Upper lobe of left lung (tissue), 6 donors: ENCODE data around the gene RNF26. TPM values are rescaled to one million over a fixed set of nuclear protein-coding genes. Genes with fewer than 3 reads are reported as not detected.
A peak's percentile ranks its signal among the peaks of the same experiment; 100 is the strongest.

Experiments used
- ATAC-seq, 2 donors: fragments of 200-7000 bp; cut with Tn5 transposase; one replicate each; pipeline ENCODE4 v1.9.1; 2022; ENCODE audit warnings: mild to moderate bottlenecking in 2 of 2, moderate library complexity in 2 of 2; ENCODE audit not compliant: low FRiP score in 2 of 2
- DNase-seq, 2 donors: peaks; one replicate each; pipeline ENCODE4 v3.0.0-alpha.2; 2019 to 2020
- H3K27ac ChIP-seq, 4 donors: fragments of 200-600 bp; sonication (generic); one replicate each; pipeline ENCODE4 v1.5.1; 2016 to 2019
- H3K27me3 ChIP-seq, 4 donors: fragments of 200-600 bp; sonication (generic); one replicate each; pipeline ENCODE4 v1.5.1; 2017 to 2019
- H3K36me3 ChIP-seq, 4 donors: fragments of 200-600 bp; sonication (generic); one replicate each; pipeline ENCODE4 v1.5.1; 2016 to 2019
- H3K4me1 ChIP-seq, 4 donors: fragments of 200-600 bp; sonication (generic); one replicate each; pipeline ENCODE4 v1.5.1; 2018 to 2019
- H3K4me3 ChIP-seq, 4 donors: fragments of 200-600 bp; sonication (generic); one replicate each; pipeline ENCODE4 v1.5.1; 2017 to 2019; ENCODE audit warnings: mild to moderate bottlenecking in 2 of 4, moderate library complexity in 1 of 4
- H3K9me3 ChIP-seq, 4 donors: fragments of 200-600 bp; sonication (generic); one replicate each; pipeline ENCODE4 v1.5.1; 2018 to 2019
- CTCF ChIP-seq, 6 experiments: fragments of 450-650 bp in 4 of 6; fragments of 200-600 bp in 2 of 6; sonication (generic) in 2 of 6; IDR thresholded peaks; one replicate each; pipeline ENCODE4 v1.5.1; 2016 to 2019; ENCODE audit warnings: antibody characterized with exemption in 6 of 6
- EP300 ChIP-seq, 4 donors: sonication (generic); formaldehyde crosslinking; IDR thresholded peaks; one replicate each; pipeline ENCODE4 v1.5.1; 2017; ENCODE audit warnings: antibody characterized with exemption in 4 of 4, control low read depth in 2 of 4
- POLR2A ChIP-seq, 4 donors: fragments of 450-650 bp; IDR thresholded peaks; one replicate each; pipeline ENCODE4 v1.5.1; 2016 to 2017; ENCODE audit warnings: antibody characterized with exemption in 4 of 4, mild to moderate bottlenecking in 2 of 4
- POLR2AphosphoS5 ChIP-seq, 2 donors: sonication (generic); formaldehyde crosslinking; IDR thresholded peaks; one replicate each; pipeline ENCODE4 v1.5.1; 2017; ENCODE audit warnings: antibody characterized with exemption in 2 of 2
- WGBS, 2 donors: methylation state at CpG; one replicate each; pipeline ENCODE4 v1.1.5; 2017 to 2018; 5-methylcytosine and 5-hydroxymethylcytosine counted together
- total RNA-seq, 6 donors: library from RNA; depleted of rRNA in 4 of 6; stranded (reverse); fragments of >200 nt in 4 of 6; gene quantifications; one replicate each; pipeline versions ENCODE4 v1.1.0 to v1.2.1, GENCODE V29; 2016 to 2021
- donor health status: DM: no; HTN: no; CAD: no; lungs with moderate emphysema.
- donor health status: DM: no; HTN: yes; CAD: no; lungs with severe emphysema.

Gene RNF26
- total RNA-seq, 6 donors from 2014 or later: 5.2 to 25.5 (median 14.8) TPM

DNA sequence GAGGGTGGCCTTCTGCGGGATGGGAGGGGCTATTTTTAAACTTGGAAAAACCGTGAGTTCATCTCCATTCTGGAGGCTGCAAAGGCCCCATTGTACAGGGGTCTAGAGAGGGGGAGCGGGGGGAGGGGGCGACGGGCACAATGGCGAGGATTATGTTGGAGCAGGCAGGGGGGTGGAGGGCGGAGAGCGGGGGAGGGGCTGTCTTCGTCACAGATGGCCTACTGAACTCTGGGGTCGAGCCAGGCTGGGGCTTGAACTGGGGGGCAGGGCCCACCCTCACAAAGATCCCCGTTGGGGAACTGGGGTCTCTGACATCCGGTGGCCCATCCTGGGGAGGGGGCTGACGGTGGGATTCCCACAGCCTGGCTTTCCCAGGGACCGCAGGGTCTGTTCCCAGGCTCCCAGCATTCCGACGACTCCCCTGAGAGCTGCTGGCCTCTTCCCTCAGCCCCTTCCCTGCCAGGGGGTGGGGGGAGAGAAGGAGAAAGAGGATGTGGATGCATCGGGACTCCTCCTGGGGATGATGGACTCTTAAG lies 14.0 kb upstream of the RNF26 start:
- ATAC-seq: no peak
- H3K27ac ChIP-seq: peak overlapping the region; percentile 88 to 96 (median 92)
- DNase-seq: peak in 1 of 2 donors; percentile 46
- no peak for TF ChIP-seq EP300 (IDR thresholded peaks at IDR 0.05)
- no peak for TF ChIP-seq CTCF (IDR thresholded peaks at IDR 0.05)
- TF ChIP-seq POLR2A (IDR thresholded peaks at IDR 0.05): no peak
- TF ChIP-seq POLR2AphosphoS5 (IDR thresholded peaks at IDR 0.05): no peak
- WGBS, 2 donors: 36 to 46% methylated on average over 14 to 15 of the region's 17 CpGs
- no peaks in the 10 kb centered on the region for H3K9me3 ChIP-seq
- peaks cover 0 to 31% (median 13%) of the 10 kb centered on the region in 4 donors for H3K27me3 ChIP-seq
- H3K4me1 ChIP-seq: peaks cover 52 to 74% (median 60%) of the 10 kb centered on the region in 4 donors
- H3K4me3 ChIP-seq: peak overlapping the region in 3 of 4 donors; percentile 41 to 59 (median 57)
- no peaks in the 10 kb centered on the region for H3K36me3 ChIP-seq

DNA sequence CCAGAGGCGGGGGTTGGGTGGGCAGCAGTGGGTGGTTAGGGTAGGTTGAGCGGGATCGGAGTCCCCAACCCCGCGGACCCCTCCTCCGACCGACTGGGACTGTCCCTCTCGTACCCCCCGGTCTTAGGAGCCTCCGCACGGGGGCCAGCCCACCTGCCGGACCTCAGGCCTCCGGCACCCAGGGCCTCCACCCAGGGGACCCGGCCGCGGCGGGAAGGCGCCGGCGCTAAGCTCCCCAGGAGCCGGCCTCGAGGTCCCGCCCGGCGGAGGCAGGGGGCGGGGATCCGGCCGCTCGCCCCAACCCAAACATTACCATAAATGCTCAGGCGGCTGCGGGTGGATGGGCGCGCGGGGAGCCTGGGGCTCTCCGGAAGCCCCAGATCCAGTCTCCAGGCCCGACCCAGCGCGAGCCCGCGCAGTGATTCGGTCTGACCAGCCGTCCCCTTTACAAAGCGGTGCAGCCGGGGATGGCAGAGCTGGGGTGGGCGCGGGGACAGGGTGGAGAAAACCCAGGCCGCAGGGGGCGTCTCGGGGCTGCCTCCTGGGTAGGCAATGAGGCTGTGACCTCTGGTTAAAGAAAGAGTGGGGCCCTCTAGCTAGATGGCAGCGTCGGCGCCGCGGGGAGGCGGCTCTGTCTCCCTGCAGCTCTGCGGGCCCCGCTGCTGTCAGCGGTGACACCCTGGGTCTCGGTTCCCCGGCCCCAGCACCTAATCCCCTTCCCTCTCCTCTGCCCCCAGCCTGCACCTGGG lies 13.4 kb upstream of the RNF26 start:
- DNase-seq: peak; percentile 45 to 92
- 3 to 9% methylated on average over 12 to 22 of the region's 60 CpGs for WGBS, 2 donors

DNA sequence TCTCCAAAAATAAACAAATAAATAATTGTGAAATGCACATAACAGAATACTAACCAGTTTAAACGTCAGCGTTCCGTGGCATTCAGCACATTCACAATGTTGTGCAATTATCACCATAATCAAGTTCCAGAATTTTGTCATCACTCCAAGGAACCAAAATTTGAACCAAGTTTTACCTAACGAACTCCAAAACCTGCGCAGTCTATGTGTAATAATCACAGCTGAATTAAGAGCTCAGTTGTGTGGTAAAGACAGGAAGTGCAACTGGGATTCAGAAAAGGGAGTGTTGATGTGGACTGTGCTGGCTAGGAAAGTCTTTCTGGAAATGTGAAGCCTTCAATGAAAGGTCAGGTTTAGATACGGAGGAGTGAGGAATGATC lies 12.0 kb upstream of the RNF26 start:
- DNase-seq: no peak
- 49 to 53% methylated on average over 6 of the region's 6 CpGs for WGBS, 2 donors
- H3K27ac ChIP-seq: peak overlapping the region in 3 of 4 donors; percentile 88 to 96 (median 91)

More for the DNA sequence above, 13.4 kb upstream of the RNF26 start:
- peak; percentile 47 to 67 for ATAC-seq
- Histone ChIP-seq H3K27ac (peak overlapping the region; percentile 88 to 96 (median 92)), H3K27me3 (peaks cover 0 to 25% (median 10%) of the 10 kb centered on the region in 4 donors), H3K4me1 (peaks cover 46 to 67% (median 53%) of the 10 kb centered on the region in 4 donors), H3K4me3 (peak overlapping the region; percentile 8 to 59 (median 49)), H3K36me3 (no peaks in the 10 kb centered on the region), H3K9me3 (no peaks in the 10 kb centered on the region)
- no peak for TF ChIP-seq CTCF (IDR thresholded peaks at IDR 0.05)
- peak in 1 of 2 donors; percentile 40 for TF ChIP-seq POLR2AphosphoS5 (IDR thresholded peaks at IDR 0.05)
- TF ChIP-seq POLR2A (IDR thresholded peaks at IDR 0.05): peak in 2 of 4 donors; percentile 30 to 56
- TF ChIP-seq EP300 (IDR thresholded peaks at IDR 0.05): no peak

GRCh38 chr11:119322921-119323531 lies 11.3 kb upstream of the RNF26 start:
- no peak overlapping the region for H3K4me3 ChIP-seq
- no peak for ATAC-seq
- H3K36me3 ChIP-seq: no peaks in the 10 kb centered on the region
- TF ChIP-seq EP300 (IDR thresholded peaks at IDR 0.05): no peak
- no peak for TF ChIP-seq POLR2AphosphoS5 (IDR thresholded peaks at IDR 0.05)
- TF ChIP-seq CTCF (IDR thresholded peaks at IDR 0.05): no peak
- TF ChIP-seq POLR2A (IDR thresholded peaks at IDR 0.05): no peak
- peaks cover 30 to 46% (median 37%) of the 10 kb centered on the region in 4 donors for H3K4me1 ChIP-seq
- peak overlapping the region in 2 of 4 donors; percentile 91 to 96 for H3K27ac ChIP-seq
- peak in 1 of 2 donors; percentile 36 for DNase-seq
- 80 to 85% methylated on average over 20 of the region's 20 CpGs for WGBS, 2 donors
- peaks cover 0 to 11% (median 3%) of the 10 kb centered on the region in 4 donors for H3K27me3 ChIP-seq
- H3K9me3 ChIP-seq: no peaks in the 10 kb centered on the region

More for the DNA sequence above, 12.0 kb upstream of the RNF26 start:
- Histone ChIP-seq H3K4me1 (peaks cover 34 to 53% (median 44%) of the 10 kb centered on the region in 4 donors), H3K36me3 (no peaks in the 10 kb centered on the region), H3K9me3 (no peaks in the 10 kb centered on the region), H3K27me3 (peaks cover 0 to 14% (median 5%) of the 10 kb centered on the region in 4 donors), H3K4me3 (no peak overlapping the region)
- ATAC-seq: no peak
- TF ChIP-seq CTCF (IDR thresholded peaks at IDR 0.05): peak in 2 of 6 experiments; percentile 20 to 23
- TF ChIP-seq POLR2A (IDR thresholded peaks at IDR 0.05): no peak
- TF ChIP-seq EP300 (IDR thresholded peaks at IDR 0.05): no peak
- TF ChIP-seq POLR2AphosphoS5 (IDR thresholded peaks at IDR 0.05): no peak
